Measurements from ENCODE around the gene TAS2R40. TPM values are rescaled to one million over a fixed set of nuclear protein-coding genes. Genes with fewer than 3 reads are reported as not detected.

TAS2R40 gene
- total RNA-seq, 1 donor from 2014 or later = not detected

GRCh38 chr7:143239813-143240212 is 18.0 kb downstream of the TAS2R40 start:
- no peak for DNase-seq (ENCODE audit: low read depth)
- TF ChIP-seq, protein P1, sequence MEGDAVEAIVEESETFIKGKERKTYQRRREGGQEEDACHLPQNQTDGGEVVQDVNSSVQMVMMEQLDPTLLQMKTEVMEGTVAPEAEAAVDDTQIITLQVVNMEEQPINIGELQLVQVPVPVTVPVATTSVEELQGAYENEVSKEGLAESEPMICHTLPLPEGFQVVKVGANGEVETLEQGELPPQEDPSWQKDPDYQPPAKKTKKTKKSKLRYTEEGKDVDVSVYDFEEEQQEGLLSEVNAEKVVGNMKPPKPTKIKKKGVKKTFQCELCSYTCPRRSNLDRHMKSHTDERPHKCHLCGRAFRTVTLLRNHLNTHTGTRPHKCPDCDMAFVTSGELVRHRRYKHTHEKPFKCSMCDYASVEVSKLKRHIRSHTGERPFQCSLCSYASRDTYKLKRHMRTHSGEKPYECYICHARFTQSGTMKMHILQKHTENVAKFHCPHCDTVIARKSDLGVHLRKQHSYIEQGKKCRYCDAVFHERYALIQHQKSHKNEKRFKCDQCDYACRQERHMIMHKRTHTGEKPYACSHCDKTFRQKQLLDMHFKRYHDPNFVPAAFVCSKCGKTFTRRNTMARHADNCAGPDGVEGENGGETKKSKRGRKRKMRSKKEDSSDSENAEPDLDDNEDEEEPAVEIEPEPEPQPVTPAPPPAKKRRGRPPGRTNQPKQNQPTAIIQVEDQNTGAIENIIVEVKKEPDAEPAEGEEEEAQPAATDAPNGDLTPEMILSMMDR (conservative IDR thresholded peaks at IDR 0.05; ENCODE audit: low read depth, low read length) = no peak
- H3K4me3 ChIP-seq (ENCODE audit: low read depth, low read length) = no peak overlapping the region

DNA sequence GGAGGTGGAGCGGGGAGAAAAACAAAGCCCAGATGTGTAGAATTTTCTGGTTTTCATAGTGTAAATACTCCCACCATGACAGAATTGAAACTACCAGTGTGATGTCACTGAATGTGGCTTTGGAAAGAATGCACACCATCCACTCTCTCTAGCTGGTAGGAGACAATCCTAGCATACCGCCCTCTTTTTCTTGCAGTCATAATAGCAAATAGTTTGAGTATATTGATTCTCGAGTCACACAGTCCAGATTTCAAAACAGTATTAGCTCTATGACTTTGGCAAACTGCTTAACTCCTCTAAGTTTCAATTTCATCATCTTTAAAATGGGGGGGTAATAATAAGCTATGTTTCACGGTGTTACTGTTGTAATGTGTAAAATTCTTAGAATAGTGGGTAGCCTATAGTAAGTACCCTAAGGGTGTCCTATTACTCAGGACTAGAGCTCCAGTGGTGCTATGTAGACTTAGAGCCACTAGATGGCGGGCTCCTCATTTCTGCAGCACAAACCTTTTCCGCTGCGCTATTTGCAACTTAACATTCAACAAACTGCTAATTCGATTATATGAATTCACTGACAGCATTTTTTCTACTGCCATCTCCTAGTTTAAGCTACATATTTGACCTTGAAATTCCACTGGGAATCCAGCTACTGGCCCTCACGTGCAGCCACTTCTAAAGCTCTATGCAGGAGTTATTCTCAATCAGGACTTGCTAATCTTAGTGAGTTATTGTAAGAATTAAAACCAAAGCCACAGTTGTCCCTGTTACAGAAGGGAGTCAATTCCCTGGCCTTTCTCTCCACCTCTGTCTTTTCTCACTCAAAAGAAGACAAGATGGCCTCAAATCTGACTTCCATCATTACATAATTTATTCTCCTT is 18.7 kb downstream of the TAS2R40 start:
- H3K4me3 ChIP-seq (ENCODE audit: low read depth, low read length) = no peak overlapping the region
- TF ChIP-seq, protein P1 (conservative IDR thresholded peaks at IDR 0.05; ENCODE audit: low read depth, low read length) = peak; percentile 99
- peak; percentile 44 for DNase-seq (ENCODE audit: low read depth)

- TF ChIP-seq, protein P1 (conservative IDR thresholded peaks at IDR 0.05; ENCODE audit: low read depth, low read length) = no peak
- no peak for DNase-seq (ENCODE audit: low read depth)
- H3K4me3 ChIP-seq (ENCODE audit: low read depth, low read length) = no peak overlapping the region
These were observed 20.5 kb downstream of the TAS2R40 start for GRCh38 chr7:143242306-143242705.

GRCh38 chr7:143243111-143243510 is 21.3 kb downstream of the TAS2R40 start:
- DNase-seq (ENCODE audit: low read depth) = no peak
- TF ChIP-seq, protein P1 (conservative IDR thresholded peaks at IDR 0.05; ENCODE audit: low read depth, low read length) = no peak
- H3K4me3 ChIP-seq (ENCODE audit: low read depth, low read length) = no peak overlapping the region

GRCh38 chr7:143243614-143244013 is 21.8 kb downstream of the TAS2R40 start:
- no peak overlapping the region for H3K4me3 ChIP-seq (ENCODE audit: low read depth, low read length)
- DNase-seq (ENCODE audit: low read depth) = no peak
- TF ChIP-seq, protein P1 (conservative IDR thresholded peaks at IDR 0.05; ENCODE audit: low read depth, low read length) = no peak

GRCh38 chr7:143244321-143244720 is 22.5 kb downstream of the TAS2R40 start:
- H3K4me3 ChIP-seq (ENCODE audit: low read depth, low read length) = no peak overlapping the region
- TF ChIP-seq, protein P1 (conservative IDR thresholded peaks at IDR 0.05; ENCODE audit: low read depth, low read length) = no peak
- no peak for DNase-seq (ENCODE audit: low read depth)

- DNase-seq (ENCODE audit: low read depth) = no peak
- TF ChIP-seq, protein P1 (conservative IDR thresholded peaks at IDR 0.05; ENCODE audit: low read depth, low read length) = no peak
- no peak overlapping the region for H3K4me3 ChIP-seq (ENCODE audit: low read depth, low read length)
These were observed 23.3 kb downstream of the TAS2R40 start for GRCh38 chr7:143245123-143245522.
